Chondrocyte (in vitro differentiated cells): Measurements from ENCODE around the gene SLC45A1. TPM values are rescaled to one million over a fixed set of nuclear protein-coding genes. Genes with fewer than 3 reads are reported as not detected.
A peak's percentile ranks its signal among the peaks of the same experiment; 100 is the strongest.

ENCODE experiments used
- DNase-seq: peaks from one replicate; pipeline ENCODE4 v3.0.0; 2021; ENCODE audit warnings: mixed read lengths, low spot score
- H3K27ac Mint-ChIP-seq: one replicate; pipeline ENCODE4 v1.8.0; 2021; ENCODE audit warnings: mild to moderate bottlenecking, moderate library complexity, mixed read lengths; ENCODE audit not compliant: unreplicated experiment
- H3K27me3 Mint-ChIP-seq: 2 replicates; pipeline ENCODE4 v1.8.0; 2021; ENCODE audit warnings: low read depth, mixed read lengths
- H3K36me3 Mint-ChIP-seq: 2 replicates; pipeline ENCODE4 v1.8.0; 2021; ENCODE audit warnings: low read depth, mixed read lengths
- H3K4me1 Mint-ChIP-seq: 2 replicates; pipeline ENCODE4 v1.8.0; 2021; ENCODE audit warnings: low read depth, mild to moderate bottlenecking, mixed read lengths
- H3K4me3 Mint-ChIP-seq: one replicate; pipeline ENCODE4 v1.8.0; 2021; ENCODE audit warnings: mild to moderate bottlenecking, moderate library complexity, mixed read lengths; ENCODE audit not compliant: unreplicated experiment
- H3K9me3 Mint-ChIP-seq: 2 replicates; pipeline ENCODE4 v1.8.0; 2021; ENCODE audit warnings: low read depth, mixed read lengths
- CTCF ChIP-seq: fragments of 200-600 bp; sonication (generic); IDR thresholded peaks from 2 replicates; pipeline ENCODE4 v1.5.0; 2021; ENCODE audit warnings: antibody characterized with exemption, mild to moderate bottlenecking, moderate library complexity
- total RNA-seq: library from RNA; stranded (reverse); gene quantifications from 3 replicates; pipeline ENCODE4 v1.2.1, GENCODE V29; 2021

SLC45A1 gene
- total RNA-seq, 1 donor from 2014 or later, result 4.8 TPM

- no peak overlapping the region for H3K4me3 Mint-ChIP-seq
- no peaks in the 10 kb centered on the region for H3K27me3 Mint-ChIP-seq
- peaks cover 21% of the 10 kb centered on the region for H3K4me1 Mint-ChIP-seq
- no peaks in the 10 kb centered on the region for H3K36me3 Mint-ChIP-seq
- no peak for DNase-seq
- H3K27ac Mint-ChIP-seq, result no peak overlapping the region
- no peak for TF ChIP-seq CTCF
- peaks cover 10% of the 10 kb centered on the region for H3K9me3 Mint-ChIP-seq
These were observed 5.4 kb upstream of the SLC45A1 start for GRCh38 chr1:8312235-8313218.

GRCh38 chr1:8313231-8313630, 4.7 kb upstream of the SLC45A1 start:
- Mint-ChIP-seq H3K36me3 (no peaks in the 10 kb centered on the region), H3K27ac (no peak overlapping the region), H3K4me1 (peaks cover 23% of the 10 kb centered on the region), H3K9me3 (peaks cover 10% of the 10 kb centered on the region), H3K27me3 (no peaks in the 10 kb centered on the region), H3K4me3 (no peak overlapping the region)
- TF ChIP-seq CTCF, result no peak
- no peak for DNase-seq

- Mint-ChIP-seq H3K27ac (peak overlapping the region; percentile 8), H3K4me1 (peaks cover 28% of the 10 kb centered on the region), H3K4me3 (no peak overlapping the region), H3K27me3 (no peaks in the 10 kb centered on the region), H3K9me3 (peaks cover 10% of the 10 kb centered on the region), H3K36me3 (no peaks in the 10 kb centered on the region)
- no peak for DNase-seq
- peak; percentile 95 for TF ChIP-seq CTCF
These were observed 3.3 kb upstream of the SLC45A1 start for GRCh38 chr1:8314346-8315280.

GRCh38 chr1:8315573-8316475, 2.1 kb upstream of the SLC45A1 start:
- TF ChIP-seq CTCF, result peak; percentile 32
- Mint-ChIP-seq H3K4me3 (no peak overlapping the region), H3K27me3 (no peaks in the 10 kb centered on the region), H3K27ac (no peak overlapping the region), H3K9me3 (peaks cover 10% of the 10 kb centered on the region), H3K4me1 (peaks cover 28% of the 10 kb centered on the region), H3K36me3 (no peaks in the 10 kb centered on the region)
- no peak for DNase-seq
